Heart left ventricle (tissue), 13 donors: ENCODE data around the gene IL1RAPL1.

Experiments
- POLR2A ChIP-seq, 2 donors: fragments of 450-650 bp; IDR thresholded peaks; one replicate each; pipeline ENCODE4 v1.6.1; 2017; ENCODE audit warnings: antibody characterized with exemption in 2 of 2, mild to moderate bottlenecking in 2 of 2, moderate library complexity in 2 of 2
- TF ChIP-seq, protein P1 (sequence below), 12 donors: fragments of 200-600 bp; sonication (generic) in 4 of 12; IDR thresholded peaks; one replicate each; pipeline versions ENCODE4 v1.5.0 to v1.8.0; 2018 to 2022; ENCODE audit warnings: antibody characterized with exemption in 12 of 12, mild to moderate bottlenecking in 5 of 12
- donor health status: ischemic (EF 13 %, LVEDD 7.1; RV severe dilation, severe dysfunction).
- donor health status: DM: no; HTN: yes; CAD: no.
- donor health status: DM: no; HTN: no; CAD: no.
- donor health status: ischemic (EF 25% LVEDD 6.9; RV normal size, moderate dysfunction).
- donor health status: ischemic (EF 25% LVEDD 5.7; RV mildly dilated, moderate dysfunction).
- donor health status: ischemic (EF 35%, LVEDD 5.7; RV mildly dilated, moderate dysfunction).
- donor health status: nonischemic (EF 11% LVEDD 7.7; RV severe dilation, severe dysfunction).
- donor health status: DM: yes; HTN: yes; CAD: no.
- donor health status: PGD.
- donor health status: ischemic (EF 29% LVEDD 5.4; RV normal size, mild dysfunction).
- donor health status: nonischemic (EF 23%, LVEDD 6.1; RV moderate dilation, normal function).

DNA sequence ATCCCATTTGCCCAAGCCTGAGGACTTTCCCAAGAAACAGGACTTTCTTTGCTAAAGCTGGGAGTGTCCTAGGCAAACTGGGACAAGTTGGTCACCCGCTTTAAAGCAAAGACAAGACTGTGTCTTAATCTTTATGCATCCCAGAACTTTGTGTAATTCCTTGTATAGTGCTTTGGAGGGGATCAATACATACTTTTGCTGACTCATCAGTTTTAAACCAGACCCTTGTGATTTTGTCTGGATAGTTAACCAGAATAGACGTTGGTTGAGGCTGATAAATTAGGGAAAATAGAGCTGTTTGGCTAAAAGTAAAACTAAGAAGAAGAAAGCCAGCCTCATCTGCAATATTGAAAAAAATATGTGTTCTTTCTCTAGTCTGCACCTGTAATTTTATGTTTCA lies 82.8 kb downstream of the IL1RAPL1 start:
- TF ChIP-seq, protein P1, sequence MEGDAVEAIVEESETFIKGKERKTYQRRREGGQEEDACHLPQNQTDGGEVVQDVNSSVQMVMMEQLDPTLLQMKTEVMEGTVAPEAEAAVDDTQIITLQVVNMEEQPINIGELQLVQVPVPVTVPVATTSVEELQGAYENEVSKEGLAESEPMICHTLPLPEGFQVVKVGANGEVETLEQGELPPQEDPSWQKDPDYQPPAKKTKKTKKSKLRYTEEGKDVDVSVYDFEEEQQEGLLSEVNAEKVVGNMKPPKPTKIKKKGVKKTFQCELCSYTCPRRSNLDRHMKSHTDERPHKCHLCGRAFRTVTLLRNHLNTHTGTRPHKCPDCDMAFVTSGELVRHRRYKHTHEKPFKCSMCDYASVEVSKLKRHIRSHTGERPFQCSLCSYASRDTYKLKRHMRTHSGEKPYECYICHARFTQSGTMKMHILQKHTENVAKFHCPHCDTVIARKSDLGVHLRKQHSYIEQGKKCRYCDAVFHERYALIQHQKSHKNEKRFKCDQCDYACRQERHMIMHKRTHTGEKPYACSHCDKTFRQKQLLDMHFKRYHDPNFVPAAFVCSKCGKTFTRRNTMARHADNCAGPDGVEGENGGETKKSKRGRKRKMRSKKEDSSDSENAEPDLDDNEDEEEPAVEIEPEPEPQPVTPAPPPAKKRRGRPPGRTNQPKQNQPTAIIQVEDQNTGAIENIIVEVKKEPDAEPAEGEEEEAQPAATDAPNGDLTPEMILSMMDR (IDR thresholded peaks at IDR 0.05) = no peak
- TF ChIP-seq POLR2A (IDR thresholded peaks at IDR 0.05) = no peak
